CD4-positive, alpha-beta T cell (primary cell): ENCODE results near the gene NLRP10. TPM values are rescaled to one million over a fixed set of nuclear protein-coding genes. Genes with fewer than 3 reads are reported as not detected.

Experiments used
- ATAC-seq: fragments of 200-7000 bp; cut with Tn5 transposase; one replicate; pipeline ENCODE4 v1.10.0; 2022; ENCODE audit warnings: mild to moderate bottlenecking; ENCODE audit not compliant: poor library complexity
- CTCF ChIA-PET: fragments of 350-600 bp; sonication (Branson Sonifier 250); formaldehyde crosslinking; loops from one replicate; lab custom pipeline; 2021; ENCODE audit warnings: antibody characterized with exemption, inconsistent platforms; lab: Charles Lee
- POLR2A ChIA-PET: fragments of 350-600 bp; sonication (Branson Sonifier 250); formaldehyde crosslinking; loops from one replicate; lab custom pipeline; 2021; ENCODE audit warnings: antibody characterized with exemption, inconsistent platforms; lab: Charles Lee
- DNase-seq, 14 experiments: peaks; one replicate each; pipeline ENCODE4 v3.0.0-alpha.2; 2013 to 2020; ENCODE audit warnings: mixed read lengths in 2 of 14
- H3K27ac ChIP-seq, 2 donors: one replicate each; pipeline versions ENCODE4 v1.5.1 to v1.7.0; 2013; ENCODE audit warnings: low read length in 2 of 2, low read depth in 1 of 2, mild to moderate bottlenecking in 1 of 2
- H3K27me3 ChIP-seq, 2 experiments: 1 replicate in 1 of 2; 2 replicates in 1 of 2; pipeline versions ENCODE4 v1.6.1 to v1.7.0; 2013; ENCODE audit warnings: low read length in 2 of 2, control low read depth in 1 of 2, mild to moderate bottlenecking in 1 of 2, moderate library complexity in 1 of 2; ENCODE audit not compliant: insufficient read depth in 2 of 2, control insufficient read depth in 1 of 2
- H3K36me3 ChIP-seq: one replicate; pipeline ENCODE4 v1.6.1; 2013; ENCODE audit warnings: low read length, control low read depth; ENCODE audit not compliant: insufficient read depth
- H3K4me1 ChIP-seq: one replicate; pipeline ENCODE4 v1.6.1; 2013; ENCODE audit warnings: low read length, control low read depth; ENCODE audit not compliant: insufficient read depth
- H3K4me3 ChIP-seq: one replicate; pipeline ENCODE4 v1.5.1; 2013; ENCODE audit warnings: mild to moderate bottlenecking, low read length, moderate library complexity
- H3K9me3 ChIP-seq, 2 experiments: 1 replicate in 1 of 2; 2 replicates in 1 of 2; pipeline versions ENCODE4 v1.6.1 to v1.7.0; 2013; ENCODE audit warnings: low read length in 2 of 2, mild to moderate bottlenecking in 2 of 2, control low read depth in 1 of 2, moderate library complexity in 1 of 2; ENCODE audit not compliant: control insufficient read depth in 1 of 2, insufficient read depth in 1 of 2
- H3K27ac Mint-ChIP-seq: one replicate; pipeline ENCODE4 v1.8.0; 2020; ENCODE audit warnings: mixed read lengths
- H3K27me3 Mint-ChIP-seq: one replicate; pipeline ENCODE4 v1.8.0; 2021; ENCODE audit warnings: mixed read lengths
- H3K36me3 Mint-ChIP-seq: one replicate; pipeline ENCODE4 v1.8.0; 2021; ENCODE audit warnings: low read depth, mixed read lengths
- H3K4me1 Mint-ChIP-seq: one replicate; pipeline ENCODE4 v1.8.0; 2021; ENCODE audit warnings: low read depth, mixed read lengths
- H3K4me3 Mint-ChIP-seq: one replicate; pipeline ENCODE4 v1.8.0; 2020; ENCODE audit warnings: mild to moderate bottlenecking, mixed read lengths
- H3K9me3 Mint-ChIP-seq: one replicate; pipeline ENCODE4 v1.8.0; 2020; ENCODE audit warnings: mixed read lengths
- CTCF ChIP-seq: fragments of 200-600 bp; IDR thresholded peaks from one replicate; pipeline ENCODE4 v1.8.0; 2022; ENCODE audit warnings: antibody characterized with exemption, mild to moderate bottlenecking
- intact Hi-C, 2 experiments: fragments of 100-400 bp; cut with DNase I in 1 of 2; cut with micrococcal nuclease in 1 of 2; formaldehyde crosslinking; loops; one replicate each; pipeline versions ENCODE4 v1.15.1 to v1.9.0; 2023 to 2025; cut with DNase I, micrococcal nuclease
- total RNA-seq, 174 experiments: library from RNA in 2 of 174; stranded (reverse) in 2 of 174; gene quantifications; one replicate each; pipeline ENCODE4 v1.2.3 and lab custom pipeline; 2021 to 2026

The NLRP10 gene
- total RNA-seq, 2 experiments from 2014 or later, result not detected

GRCh38 chr11:7918141-7918540 lies 47.1 kb downstream of the NLRP10 start:
- H3K4me3 ChIP-seq, result no peak overlapping the region
- ATAC-seq, result no peak
- no peaks in the 10 kb centered on the region for H3K27me3 ChIP-seq
- TF ChIP-seq CTCF, result no peak
- Mint-ChIP-seq H3K27me3 (no peaks in the 10 kb centered on the region), H3K9me3 (no peaks in the 10 kb centered on the region), H3K36me3 (no peaks in the 10 kb centered on the region), H3K4me3 (no peak overlapping the region), H3K4me1 (no peaks in the 10 kb centered on the region), H3K27ac (no peak overlapping the region)
- ChIA-PET CTCF (no interaction called here), POLR2A (no interaction called here)
- no peaks in the 10 kb centered on the region for H3K36me3 ChIP-seq
- intact Hi-C loops, result no loop called here
- DNase-seq, result no peak
- H3K27ac ChIP-seq, result no peak overlapping the region
- H3K9me3 ChIP-seq, result no peaks in the 10 kb centered on the region
- H3K4me1 ChIP-seq, result no peaks in the 10 kb centered on the region

Other genes starting within 250 kb of the NLRP10 start
- gene OR5P2, start 168.5 kb downstream of the NLRP10 start, total RNA-seq, result not detected
- gene OR5P3, start 134.6 kb downstream of the NLRP10 start, total RNA-seq, result not detected
- not detected for gene OR10A6, start 34.2 kb downstream of the NLRP10 start, total RNA-seq
- gene OR10A3, start 23.7 kb downstream of the NLRP10 start, total RNA-seq, result not detected
- gene EIF3F, start 21.9 kb upstream of the NLRP10 start, total RNA-seq, result 100 to 1,000 TPM; 338 to 348 TPM
- under 1 TPM in 1 of 2 experiments, not detected in 1; 0.08 TPM for gene TUB, start 115.8 kb upstream of the NLRP10 start, total RNA-seq
- gene RIC3, start 203.6 kb upstream of the NLRP10 start, total RNA-seq, result 10 to 100 TPM; 55.3 to 57.6 TPM